Thyroid gland (tissue), 4 donors: ENCODE measurements around the gene SMS. TPM values are rescaled to one million over a fixed set of nuclear protein-coding genes. Genes with fewer than 3 reads are reported as not detected.

Source experiments
- DNase-seq, 2 donors: peaks; one replicate each; pipeline ENCODE4 v3.0.0-alpha.2; 2019
- H3K27ac ChIP-seq, 3 donors: fragments of 200-600 bp; sonication (generic); 1 replicate in 2 of 3; 2 replicates in 1 of 3; pipeline ENCODE4 v1.5.1; 2016 to 2019; ENCODE audit warnings: mild to moderate bottlenecking in 1 of 3, moderate library complexity in 1 of 3
- H3K27me3 ChIP-seq: fragments of 200-600 bp; sonication (generic); one replicate; pipeline ENCODE4 v1.5.1; 2019
- H3K36me3 ChIP-seq, 2 donors: fragments of 200-600 bp; sonication (generic); one replicate each; pipeline ENCODE4 v1.5.1; 2016 to 2019
- H3K4me1 ChIP-seq, 2 donors: fragments of 200-600 bp; sonication (generic); one replicate each; pipeline ENCODE4 v1.5.1; 2017 to 2019
- H3K4me3 ChIP-seq, 3 donors: fragments of 200-600 bp; sonication (generic); replicated peaks in 1 of 3; 1 replicate in 2 of 3; 2 replicates in 1 of 3; pipeline ENCODE4 v1.5.1; 2016; ENCODE audit warnings: mild to moderate bottlenecking in 1 of 3
- H3K9me3 ChIP-seq: fragments of 200-600 bp; sonication (generic); one replicate; pipeline ENCODE4 v1.5.1; 2017
- CTCF ChIP-seq, 6 experiments: fragments of 200-600 bp in 3 of 6; fragments of 450-650 bp in 3 of 6; sonication (generic) in 3 of 6; IDR thresholded peaks; one replicate each; pipeline ENCODE4 v1.5.1; 2016 to 2019; ENCODE audit warnings: antibody characterized with exemption in 6 of 6, mild to moderate bottlenecking in 2 of 6, inconsistent platforms in 1 of 6, moderate library complexity in 1 of 6
- POLR2A ChIP-seq, 2 donors: fragments of 450-650 bp; IDR thresholded peaks; one replicate each; pipeline ENCODE4 v1.6.1; 2017; ENCODE audit warnings: antibody characterized with exemption in 2 of 2, mild to moderate bottlenecking in 2 of 2, moderate library complexity in 1 of 2
- WGBS, 2 donors: methylation state at CpG; one replicate each; pipeline ENCODE4 v1.1.5; 2017; 5-methylcytosine and 5-hydroxymethylcytosine counted together
- intact Hi-C: fragments of 100-400 bp; cut with DNase I; formaldehyde crosslinking; loops from one replicate; pipeline ENCODE4 v1.15.1; 2023
- total RNA-seq, 4 donors: library from RNA; depleted of rRNA; stranded (reverse); fragments of >200 nt; gene quantifications; one replicate each; pipeline ENCODE4 v1.2.3, GENCODE V29; 2016

Gene SMS
- total RNA-seq, 4 donors from 2014 or later: 89.6 to 128 (median 91.4) TPM

- TF ChIP-seq POLR2A (IDR thresholded peaks at IDR 0.05) (no peak), CTCF (IDR thresholded peaks at IDR 0.05) (no peak)
- Histone ChIP-seq H3K27ac (no peak overlapping the region), H3K4me3 (no peak overlapping the region), H3K9me3 (no peaks in the 10 kb centered on the region), H3K27me3 (no peaks in the 10 kb centered on the region), H3K36me3 (peaks cover 0 to 8% of the 10 kb centered on the region in 2 donors), H3K4me1 (no peaks in the 10 kb centered on the region)
- intact Hi-C loops: no loop called here
- WGBS, 2 donors: 96 to 100% methylated on average over 3 of the region's 3 CpGs
- DNase-seq: no peak
These were observed 51.0 kb downstream of the SMS start for GRCh38 chrX:21991504-21991903.

- Histone ChIP-seq H3K36me3 (peaks cover 0 to 8% of the 10 kb centered on the region in 2 donors), H3K4me3 (no peak overlapping the region), H3K27ac (no peak overlapping the region), H3K27me3 (no peaks in the 10 kb centered on the region), H3K4me1 (no peaks in the 10 kb centered on the region), H3K9me3 (no peaks in the 10 kb centered on the region)
- TF ChIP-seq POLR2A (IDR thresholded peaks at IDR 0.05) (no peak), CTCF (IDR thresholded peaks at IDR 0.05) (no peak)
- no peak for DNase-seq
- intact Hi-C loops: no loop called here
- WGBS, 2 donors: 76 to 94% methylated on average over 6 to 7 of the region's 8 CpGs
These were observed 52.8 kb downstream of the SMS start for GRCh38 chrX:21993265-21993664.

DNA sequence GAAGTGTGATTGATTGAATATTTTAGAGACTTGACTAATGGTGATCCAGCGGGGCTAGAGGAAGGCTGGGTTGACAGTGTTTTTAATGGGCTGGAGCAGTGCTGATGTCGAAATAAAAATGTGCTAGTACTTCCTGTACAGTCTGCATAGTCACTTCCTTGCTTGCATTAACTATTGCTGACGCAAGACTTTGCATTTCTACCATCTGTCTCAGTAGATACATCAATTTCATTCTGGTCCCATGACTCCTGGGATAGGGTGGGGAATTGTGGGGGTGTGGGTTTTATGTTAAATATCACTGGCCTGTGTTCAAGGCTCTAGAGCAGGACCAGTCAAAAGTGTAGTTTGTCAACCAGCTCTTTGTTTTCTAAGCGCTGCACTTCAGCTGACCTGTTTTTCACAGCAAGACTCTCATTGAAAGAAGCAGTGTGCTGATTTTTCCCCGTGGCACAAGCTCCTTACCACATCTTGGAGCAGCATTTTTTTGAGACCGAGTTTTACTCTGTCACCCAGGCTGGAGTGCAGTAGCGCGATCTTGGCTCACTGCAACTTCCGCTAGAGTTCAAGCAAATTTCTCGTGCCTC is 56.5 kb downstream of the SMS start:
- Histone ChIP-seq H3K27ac (no peak overlapping the region), H3K9me3 (no peaks in the 10 kb centered on the region), H3K4me3 (no peak overlapping the region), H3K27me3 (no peaks in the 10 kb centered on the region), H3K36me3 (no peaks in the 10 kb centered on the region), H3K4me1 (no peaks in the 10 kb centered on the region)
- no peak for TF ChIP-seq CTCF (IDR thresholded peaks at IDR 0.05)
- no peak for TF ChIP-seq POLR2A (IDR thresholded peaks at IDR 0.05)
- WGBS, 2 donors: 59 to 63% methylated on average over 9 to 10 of the region's 10 CpGs
- intact Hi-C loops: no loop called here
- peak; percentile 21 to 24 for DNase-seq

DNA sequence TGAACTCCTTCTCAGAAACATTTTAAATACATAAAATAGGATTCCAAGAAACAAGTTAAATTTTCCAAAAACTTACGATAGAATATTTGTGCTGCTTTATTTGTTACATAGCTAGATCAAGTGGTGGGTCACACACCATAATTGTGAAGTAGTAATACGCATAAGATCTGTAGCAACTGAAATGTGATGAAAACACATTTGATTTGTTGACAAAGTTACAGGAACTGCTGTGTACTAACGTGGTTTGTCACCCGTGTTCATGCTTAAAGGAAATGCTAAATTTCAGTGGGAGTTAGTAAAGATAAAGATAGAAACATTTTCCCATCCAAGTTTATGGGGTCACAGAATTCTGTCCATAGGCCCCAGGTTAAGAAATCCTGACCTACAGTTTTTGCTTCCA is 57.5 kb downstream of the SMS start:
- intact Hi-C loops: no loop called here
- WGBS, 2 donors: 73 to 85% methylated on average over 4 of the region's 4 CpGs
- H3K27ac ChIP-seq: no peak overlapping the region

More for the DNA sequence above, 57.5 kb downstream of the SMS start:
- DNase-seq: no peak
- H3K4me1 ChIP-seq: no peaks in the 10 kb centered on the region
- H3K27me3 ChIP-seq: no peaks in the 10 kb centered on the region
- H3K36me3 ChIP-seq: no peaks in the 10 kb centered on the region
- no peaks in the 10 kb centered on the region for H3K9me3 ChIP-seq
- TF ChIP-seq POLR2A (IDR thresholded peaks at IDR 0.05) (no peak), CTCF (IDR thresholded peaks at IDR 0.05) (no peak)
- no peak overlapping the region for H3K4me3 ChIP-seq
